DND-41 (cell line): ENCODE measurements around the gene CES4A.

ENCODE experiments used
- ATAC-seq: fragments of 200-7000 bp; cut with Tn5 transposase; 3 replicates; pipeline ENCODE4 v1.9.1; 2021; ENCODE audit warnings: low read depth; ENCODE audit not compliant: insufficient read depth
- DNase-seq: peaks from one replicate; pipeline ENCODE4 v3.0.0-alpha.2; 2020
- H2AFZ ChIP-seq: 2 replicates; pipeline ENCODE4 v1.6.0; 2012; ENCODE audit warnings: low read depth, low read length
- H3K27ac ChIP-seq: 2 replicates; pipeline ENCODE4 v1.5.1; 2012; ENCODE audit warnings: low read length, inconsistent platforms
- H3K27me3 ChIP-seq: fragments of 200-600 bp; sonication (generic); 2 replicates; pipeline ENCODE4 v1.6.0; 2012; ENCODE audit warnings: low read length, mild to moderate bottlenecking, inconsistent platforms; ENCODE audit not compliant: insufficient read depth, poor library complexity
- H3K36me3 ChIP-seq: 2 replicates; pipeline ENCODE4 v1.5.1; 2012; ENCODE audit warnings: low read length, inconsistent platforms; ENCODE audit not compliant: insufficient read depth
- H3K4me1 ChIP-seq: 2 replicates; pipeline ENCODE4 v1.5.1; 2012; ENCODE audit warnings: mild to moderate bottlenecking, low read length; ENCODE audit not compliant: insufficient read depth
- H3K4me2 ChIP-seq: 2 replicates; pipeline ENCODE4 v1.6.0; 2012; ENCODE audit warnings: mild to moderate bottlenecking, moderate library complexity, low read length, inconsistent platforms; ENCODE audit not compliant: insufficient read depth
- H3K4me3 ChIP-seq, 2 experiments: fragments of 200-600 bp in 1 of 2; shearing (Covaris generic) in 1 of 2; 2 replicates each; pipeline ENCODE4 v1.5.1; 2012 to 2016; ENCODE audit warnings: inconsistent platforms in 2 of 2, low read length in 2 of 2, mild to moderate bottlenecking in 2 of 2, low read depth in 1 of 2, moderate library complexity in 1 of 2
- H3K79me2 ChIP-seq: 2 replicates; pipeline ENCODE4 v1.6.0; 2012; ENCODE audit warnings: low read length, inconsistent platforms; ENCODE audit not compliant: insufficient read depth
- H3K9ac ChIP-seq: 2 replicates; pipeline ENCODE4 v1.6.0; 2012; ENCODE audit warnings: low read depth, mild to moderate bottlenecking, inconsistent platforms, low read length, moderate library complexity
- H3K9me3 ChIP-seq: 2 replicates; pipeline ENCODE4 v1.5.1; 2012; ENCODE audit warnings: low read length, moderate library complexity, mild to moderate bottlenecking, inconsistent platforms; ENCODE audit not compliant: insufficient read depth, severe bottlenecking
- H4K20me1 ChIP-seq: 2 replicates; pipeline ENCODE4 v1.6.0; 2012; ENCODE audit warnings: low read length; ENCODE audit not compliant: insufficient read depth
- EZH2 ChIP-seq: IDR thresholded peaks from 3 replicates; pipeline ENCODE4 v1.6.1; 2012; ENCODE audit warnings: borderline replicate concordance, low read depth, mild to moderate bottlenecking, moderate library complexity, low read length, inconsistent platforms; ENCODE audit not compliant: severe bottlenecking
- TF ChIP-seq, protein P1 (sequence below): IDR thresholded peaks from 2 replicates; pipeline ENCODE4 v1.5.1; 2012; ENCODE audit warnings: borderline replicate concordance, low read length, moderate library complexity, mild to moderate bottlenecking; ENCODE audit not compliant: poor library complexity, severe bottlenecking; ENCODE audit errors: extremely low read depth

CES4A gene

DNA sequence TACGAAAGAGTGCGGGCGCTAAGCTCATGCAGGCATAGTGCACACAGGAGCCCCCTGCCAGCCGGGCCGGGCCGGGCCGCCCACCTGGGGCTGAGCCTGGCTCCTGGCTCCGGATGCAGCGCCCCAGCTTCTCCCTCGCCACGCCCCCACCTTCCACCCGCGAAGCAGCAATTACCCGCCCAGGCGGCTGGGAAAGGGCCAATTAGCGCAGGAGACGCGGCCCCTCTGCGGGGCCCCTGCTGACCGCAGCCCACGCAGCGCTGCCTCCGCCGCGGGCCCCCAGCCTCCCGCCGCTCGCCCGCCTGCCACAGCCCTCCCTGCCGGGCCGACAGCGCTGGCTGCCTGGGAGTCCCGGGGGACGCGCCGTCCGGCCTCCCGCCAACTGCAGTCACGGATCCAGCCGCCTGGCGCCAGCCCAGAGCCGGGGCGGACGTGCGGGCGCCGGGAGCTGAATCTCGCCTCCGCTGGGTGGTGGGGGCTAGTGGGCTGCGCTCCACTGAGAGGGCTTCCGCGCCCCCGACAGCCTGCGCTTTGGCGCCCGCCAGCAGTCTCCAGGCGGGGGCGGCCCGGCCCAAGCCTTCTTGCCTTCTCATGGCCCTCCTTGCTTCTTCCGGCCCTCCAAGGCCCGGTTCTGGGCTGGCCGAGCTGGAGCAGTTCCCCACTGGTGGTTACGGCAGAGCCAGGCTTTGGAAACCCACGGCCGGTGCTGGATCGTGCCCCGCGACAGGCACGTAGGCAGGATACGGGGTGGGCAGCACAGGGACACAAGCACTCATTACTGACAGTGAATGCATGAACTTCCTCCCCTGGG lies 25.6 kb downstream of the CES4A start:
- peak; percentile 82 for DNase-seq

GRCh38 chr16:67014634-67015312 lies 26.4 kb downstream of the CES4A start:
- H3K4me3 ChIP-seq = peak overlapping the region in 1 of 2 experiments; percentile 53; a peak in 2 of 4 replicates
- ATAC-seq (no peak), DNase-seq (no peak)
- H3K4me2 ChIP-seq = peak overlapping the region; percentile 85
- H3K4me1 ChIP-seq = peaks cover 24% of the 10 kb centered on the region
- no peaks in the 10 kb centered on the region for H3K36me3 ChIP-seq
- H3K79me2 ChIP-seq = no peaks in the 10 kb centered on the region
- no peaks in the 10 kb centered on the region for H3K9me3 ChIP-seq
- H4K20me1 ChIP-seq = peaks cover 14% of the 10 kb centered on the region
- peak overlapping the region; percentile 49; the same call in 1 of the 2 replicates for H3K9ac ChIP-seq
- H3K27me3 ChIP-seq = peaks cover 25% of the 10 kb centered on the region
- no peak overlapping the region for H3K27ac ChIP-seq
- TF ChIP-seq, protein P1, sequence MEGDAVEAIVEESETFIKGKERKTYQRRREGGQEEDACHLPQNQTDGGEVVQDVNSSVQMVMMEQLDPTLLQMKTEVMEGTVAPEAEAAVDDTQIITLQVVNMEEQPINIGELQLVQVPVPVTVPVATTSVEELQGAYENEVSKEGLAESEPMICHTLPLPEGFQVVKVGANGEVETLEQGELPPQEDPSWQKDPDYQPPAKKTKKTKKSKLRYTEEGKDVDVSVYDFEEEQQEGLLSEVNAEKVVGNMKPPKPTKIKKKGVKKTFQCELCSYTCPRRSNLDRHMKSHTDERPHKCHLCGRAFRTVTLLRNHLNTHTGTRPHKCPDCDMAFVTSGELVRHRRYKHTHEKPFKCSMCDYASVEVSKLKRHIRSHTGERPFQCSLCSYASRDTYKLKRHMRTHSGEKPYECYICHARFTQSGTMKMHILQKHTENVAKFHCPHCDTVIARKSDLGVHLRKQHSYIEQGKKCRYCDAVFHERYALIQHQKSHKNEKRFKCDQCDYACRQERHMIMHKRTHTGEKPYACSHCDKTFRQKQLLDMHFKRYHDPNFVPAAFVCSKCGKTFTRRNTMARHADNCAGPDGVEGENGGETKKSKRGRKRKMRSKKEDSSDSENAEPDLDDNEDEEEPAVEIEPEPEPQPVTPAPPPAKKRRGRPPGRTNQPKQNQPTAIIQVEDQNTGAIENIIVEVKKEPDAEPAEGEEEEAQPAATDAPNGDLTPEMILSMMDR = no peak
- no peak for TF ChIP-seq EZH2
- 0 out of 2 replicates have a peak overlapping the region, but pooled peaks have one; percentile 48 for H2AFZ ChIP-seq

More for the DNA sequence above, 25.6 kb downstream of the CES4A start:
- Histone ChIP-seq H4K20me1 (peaks cover 14% of the 10 kb centered on the region), H2AFZ (peak overlapping the region; percentile 48; the same call in 1 of the 2 replicates), H3K36me3 (no peaks in the 10 kb centered on the region), H3K27ac (0 out of 2 replicates have a peak overlapping the region, but pooled peaks have one; percentile 42), H3K27me3 (peaks cover 25% of the 10 kb centered on the region), H3K4me1 (peaks cover 24% of the 10 kb centered on the region), H3K79me2 (no peaks in the 10 kb centered on the region), H3K4me2 (peak overlapping the region; percentile 85), H3K9ac (peak overlapping the region; percentile 49), H3K9me3 (no peaks in the 10 kb centered on the region), H3K4me3 (peak overlapping the region in 1 of 2 experiments; percentile 53; a peak in 2 of 4 replicates)
- TF ChIP-seq, protein P1 = peak; percentile 30
- peak; percentile 66 for TF ChIP-seq EZH2
- peak; percentile 71 for ATAC-seq

GRCh38 chr16:67015313-67015731 lies 26.9 kb downstream of the CES4A start:
- Histone ChIP-seq H3K4me2 (no peak overlapping the region), H3K79me2 (no peaks in the 10 kb centered on the region), H3K36me3 (no peaks in the 10 kb centered on the region), H3K27me3 (peaks cover 25% of the 10 kb centered on the region), H2AFZ (no peak overlapping the region), H4K20me1 (peaks cover 14% of the 10 kb centered on the region), H3K9ac (no peak overlapping the region), H3K4me3 (no peak overlapping the region), H3K9me3 (no peaks in the 10 kb centered on the region), H3K4me1 (peaks cover 24% of the 10 kb centered on the region), H3K27ac (no peak overlapping the region)
- DNase-seq (no peak), ATAC-seq (no peak)
- TF ChIP-seq EZH2 = no peak
- TF ChIP-seq, protein P1 = peak; percentile 42
